C4-2B (cell line): ENCODE results near the gene DNASE1L1.

ENCODE experiments used
- H3K27ac ChIP-seq: fragments of 450-650 bp; 2 replicates; pipeline ENCODE4 v1.5.1; 2017
- CTCF ChIP-seq: fragments of 450-650 bp; conservative IDR thresholded peaks from 2 replicates; pipeline ENCODE4 v1.5.1; 2017; ENCODE audit warnings: mild to moderate bottlenecking
- ZFX ChIP-seq: fragments of 450-650 bp; IDR thresholded peaks from 2 replicates; pipeline ENCODE4 v1.6.1; 2017

Gene DNASE1L1

GRCh38 chrX:154428176-154429171 is 19.4 kb upstream of the DNASE1L1 start, which contains the start of gene ATP6AP1:
Gene ATP6AP1, plus strand, starts transcription at chrX:154428677. Its CDS starts 16 bp downstream, at chrX:154428693.
- TF ChIP-seq CTCF, result no peak
- TF ChIP-seq ZFX, result peak; percentile 56; the same call in 1 of the 2 replicates
- peak within 1 kb of the TSS; percentile 88 for H3K27ac ChIP-seq

DNA sequence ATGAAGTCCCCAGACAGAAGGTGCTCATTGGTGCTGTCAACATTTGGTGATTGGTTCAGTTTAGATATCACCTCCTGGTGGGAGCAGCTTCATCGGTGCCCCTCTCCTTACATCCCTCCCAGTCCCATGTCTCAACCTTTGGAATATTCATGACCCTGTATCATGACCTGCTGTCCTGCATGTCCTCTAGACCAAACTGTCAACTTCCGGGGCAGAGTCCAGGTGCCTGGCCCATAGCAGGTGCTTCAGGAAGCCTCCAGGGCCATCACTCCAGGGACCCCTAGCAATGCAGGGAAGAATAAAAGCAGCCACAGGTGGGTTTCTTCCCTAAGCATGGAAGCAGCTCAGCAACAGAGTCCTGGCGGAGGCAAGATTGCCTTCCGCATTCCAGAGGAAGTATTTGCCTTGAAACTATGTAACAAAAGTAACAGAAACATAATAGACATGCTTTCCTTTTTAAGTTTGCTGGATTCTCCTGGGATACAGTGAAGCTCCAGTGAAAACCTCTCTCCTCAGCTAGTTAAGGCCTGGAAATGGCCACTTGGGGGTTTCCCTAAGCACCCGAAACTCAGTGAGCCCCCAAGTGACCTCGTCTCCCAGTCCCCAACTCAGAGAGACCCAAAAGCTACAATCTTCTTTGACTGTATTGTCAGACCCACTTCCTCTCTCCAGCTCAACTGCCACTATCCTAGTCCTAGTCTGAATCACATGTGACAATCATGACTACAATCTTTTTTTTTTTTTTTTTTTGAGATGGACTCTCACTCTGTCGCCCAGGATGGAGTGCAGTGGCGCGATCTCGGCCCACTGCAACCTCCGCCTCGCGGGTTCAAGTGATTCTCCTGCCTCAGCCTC is 18.1 kb upstream of the DNASE1L1 start:
- TF ChIP-seq ZFX, result no peak
- no peak for TF ChIP-seq CTCF
- H3K27ac ChIP-seq, result no peak overlapping the region; the same call in 1 of the 2 replicates

DNA sequence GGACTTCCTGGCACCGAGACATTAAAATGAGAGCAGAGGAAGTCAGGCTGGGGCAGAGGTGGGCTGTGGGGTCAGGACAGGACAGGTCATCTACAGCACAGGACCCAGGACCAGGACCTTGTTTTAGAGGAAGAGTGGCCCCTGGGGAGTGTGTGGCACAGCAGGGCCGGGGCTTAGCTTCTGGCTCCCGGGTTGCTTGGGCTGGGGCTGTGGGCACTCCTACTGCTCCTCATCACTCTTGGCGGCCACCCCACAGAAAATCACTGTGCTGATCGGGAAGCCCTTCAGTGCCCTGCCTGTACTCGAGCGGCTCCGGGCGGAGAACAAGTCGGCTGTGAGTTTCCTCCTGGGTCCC is 11.3 kb upstream of the DNASE1L1 start:
- H3K27ac ChIP-seq, result no peak overlapping the region
- TF ChIP-seq ZFX, result no peak
- no peak for TF ChIP-seq CTCF

GRCh38 chrX:154419688-154420401 is 10.8 kb upstream of the DNASE1L1 start:
- TF ChIP-seq CTCF (no peak), ZFX (no peak)
- H3K27ac ChIP-seq, result no peak overlapping the region

DNA sequence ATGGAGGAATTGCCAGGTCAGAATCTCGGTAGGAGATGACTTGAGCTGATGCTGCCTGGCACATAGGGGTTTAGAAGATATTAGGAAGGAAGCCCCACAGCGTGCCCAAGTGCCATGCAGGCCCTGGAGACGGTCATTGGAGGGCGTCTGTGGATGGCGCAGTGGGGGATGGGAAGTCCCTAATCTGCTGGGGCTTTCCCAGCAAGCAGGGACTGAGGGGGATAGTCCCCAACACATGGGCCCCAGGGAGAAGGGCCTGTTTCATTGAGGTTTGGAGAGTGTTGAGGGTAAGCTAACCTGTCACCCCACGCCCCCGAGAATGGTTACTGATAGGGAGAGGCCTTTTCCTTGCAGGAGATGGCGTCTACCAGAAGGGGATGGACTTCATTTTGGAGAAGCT is 10.1 kb upstream of the DNASE1L1 start:
- TF ChIP-seq CTCF (no peak), ZFX (no peak)
- no peak overlapping the region for H3K27ac ChIP-seq

- no peak overlapping the region for H3K27ac ChIP-seq
- TF ChIP-seq ZFX (no peak), CTCF (no peak)
Observed at GRCh38 chrX:154417157-154417556, 8.1 kb upstream of the DNASE1L1 start.
